Endothelial cell of umbilical vein (primary cell): ENCODE results near the gene SLCO4C1. TPM values are rescaled to one million over a fixed set of nuclear protein-coding genes. Genes with fewer than 3 reads are reported as not detected.

Experiments used
- BruUV-seq: library from RNA; stranded (reverse); fragments of 400-500 nt; replicated peaks from 2 replicates; lab custom pipeline; 2021; lab: Mats Ljungman, UMichigan
- CTCF ChIA-PET: fragments of 300-600, 350-600 bp; sonication (Branson Sonifier 250); formaldehyde crosslinking; loops from one replicate; lab custom pipeline; 2021; ENCODE audit warnings: antibody characterized with exemption, inconsistent platforms; lab: Charles Lee
- POLR2A ChIA-PET: fragments of 300-600, 350-600 bp; sonication (Branson Sonifier 250); formaldehyde crosslinking; loops from one replicate; lab custom pipeline; 2021; ENCODE audit warnings: antibody characterized with exemption, inconsistent platforms; lab: Charles Lee
- DNase-seq: peaks from one replicate; pipeline ENCODE4 v3.0.0-alpha.2; 2011; ENCODE audit warnings: low read depth, low spot score
- FAIRE-seq: peaks from 2 replicates; lab custom pipeline; 2011; peaks lifted over from hg19 to GRCh38; lab: Jason Lieb, UNC
- H2AFZ ChIP-seq: 2 replicates; pipeline ENCODE4 v1.6.0; 2012; ENCODE audit warnings: low read depth, low read length, control low read depth, inconsistent platforms
- H3K27ac ChIP-seq: 2 replicates; pipeline ENCODE4 v1.5.1; 2011; ENCODE audit warnings: low read depth, mild to moderate bottlenecking, control low read depth, low read length, moderate library complexity; ENCODE audit not compliant: insufficient read depth
- H3K27me3 ChIP-seq, 2 experiments: 2 replicates each; pipeline versions ENCODE4 v1.6.0 to v1.6.1; 2011; ENCODE audit warnings: low read length in 2 of 2, mixed read lengths in 1 of 2; ENCODE audit not compliant: control insufficient read depth in 2 of 2, insufficient read depth in 2 of 2
- H3K36me3 ChIP-seq, 2 experiments: 2 replicates in 1 of 2; 3 replicates in 1 of 2; pipeline ENCODE4 v1.5.1; 2011; ENCODE audit warnings: low read length in 2 of 2, mild to moderate bottlenecking in 1 of 2, moderate library complexity in 1 of 2; ENCODE audit not compliant: control insufficient read depth in 2 of 2, insufficient read depth in 2 of 2; ENCODE audit errors: extremely low read depth in 1 of 2
- H3K4me1 ChIP-seq: 3 replicates; pipeline ENCODE4 v1.5.1; 2011; ENCODE audit warnings: mild to moderate bottlenecking, low read length; ENCODE audit not compliant: control insufficient read depth, insufficient read depth; ENCODE audit errors: extremely low read depth
- H3K4me2 ChIP-seq: 2 replicates; pipeline ENCODE4 v1.6.1; 2011; ENCODE audit warnings: low read length, control low read depth, mixed read lengths; ENCODE audit not compliant: insufficient read depth
- H3K4me3 ChIP-seq, 3 experiments: fragments of 200-600 bp in 1 of 3; sonication (generic), shearing (Covaris generic) in 1 of 3; replicated peaks in 1 of 3; 2 replicates each; pipeline ENCODE4 v1.5.1; 2011 to 2016; ENCODE audit warnings: control low read depth in 3 of 3, low read length in 3 of 3, mild to moderate bottlenecking in 2 of 3, inconsistent platforms in 1 of 3, low read depth in 1 of 3, moderate library complexity in 1 of 3; ENCODE audit not compliant: insufficient read depth in 1 of 3
- H3K79me2 ChIP-seq: 2 replicates; pipeline ENCODE4 v1.6.0; 2012; ENCODE audit warnings: low read length, inconsistent platforms; ENCODE audit not compliant: control insufficient read depth, insufficient read depth
- H3K9ac ChIP-seq: replicated peaks from 2 replicates; pipeline ENCODE3; 2011; ENCODE audit warnings: low read length, control low read depth; ENCODE audit not compliant: insufficient read depth; ENCODE audit errors: extremely low read depth
- H3K9me1 ChIP-seq: replicated peaks from 3 replicates; pipeline ENCODE4 v1.6.0; 2011; ENCODE audit warnings: mild to moderate bottlenecking, low read length; ENCODE audit not compliant: control insufficient read depth, insufficient read depth; ENCODE audit errors: extremely low read depth
- H3K9me3 ChIP-seq: replicated peaks from 2 replicates; pipeline ENCODE4 v1.5.1; 2012; ENCODE audit warnings: low read length, inconsistent platforms; ENCODE audit not compliant: control insufficient read depth, insufficient read depth
- H4K20me1 ChIP-seq: replicated peaks from 2 replicates; pipeline ENCODE3; 2011; ENCODE audit warnings: mild to moderate bottlenecking, low read length; ENCODE audit not compliant: control insufficient read depth, insufficient read depth; ENCODE audit errors: extremely low read depth
- CTCF ChIP-seq, 2 donors: IDR thresholded peaks; 1 replicate in 1 of 2; 2 replicates in 1 of 2; pipeline ENCODE4 v1.5.1; 2011; ENCODE audit warnings: low read length in 2 of 2, mild to moderate bottlenecking in 2 of 2, moderate library complexity in 2 of 2, control low read depth in 1 of 2, inconsistent platforms in 1 of 2, low read depth in 1 of 2; ENCODE audit not compliant: insufficient read depth in 1 of 2; ENCODE audit errors: extremely low read depth in 1 of 2
- EZH2 ChIP-seq: IDR thresholded peaks from 2 replicates; pipeline ENCODE4 v1.6.1; 2012; ENCODE audit warnings: borderline replicate concordance, low read depth, mild to moderate bottlenecking, moderate library complexity, low read length, inconsistent platforms; ENCODE audit not compliant: severe bottlenecking
- FOS ChIP-seq: IDR thresholded peaks from 2 replicates; pipeline ENCODE4 v1.6.1; 2011; ENCODE audit warnings: mild to moderate bottlenecking, low read length, moderate library complexity, borderline replicate concordance; ENCODE audit not compliant: insufficient read depth
- GATA2 ChIP-seq: IDR thresholded peaks from 2 replicates; pipeline ENCODE4 v1.7.0; 2011; ENCODE audit warnings: low read depth, mild to moderate bottlenecking, moderate library complexity, mixed read lengths, low read length; ENCODE audit not compliant: insufficient read length, insufficient read depth
- JUN ChIP-seq: IDR thresholded peaks from 2 replicates; pipeline ENCODE4 v1.6.1; 2011; ENCODE audit warnings: borderline replicate concordance, low read depth; ENCODE audit not compliant: insufficient read length, insufficient read depth
- MAX ChIP-seq: IDR thresholded peaks from 2 replicates; pipeline ENCODE4 v1.6.1; 2011; ENCODE audit not compliant: insufficient read depth, insufficient read length
- MYC ChIP-seq: IDR thresholded peaks from one replicate; pipeline ENCODE4 v1.6.1; 2011; ENCODE audit warnings: mild to moderate bottlenecking, low read depth, low read length
- POLR2A ChIP-seq: IDR thresholded peaks from 2 replicates; pipeline ENCODE4 v1.6.1; 2012; ENCODE audit warnings: low read depth, mild to moderate bottlenecking, control low read depth, low read length
- POLR2AphosphoS5 ChIP-seq: IDR thresholded peaks from 2 replicates; pipeline ENCODE4 v1.6.1; 2012; ENCODE audit warnings: low read depth, mild to moderate bottlenecking, control low read depth, low read length, moderate library complexity; ENCODE audit not compliant: insufficient read depth
- dilution Hi-C: fragments of 300-500 bp; cut with MboI; formaldehyde crosslinking; loops from one replicate; pipeline ENCODE4 v1.15.0; 2019; ENCODE audit warnings: low sequenced_read_pairs; ENCODE audit not compliant: extremely low pct_ligation_motif_present
- intact Hi-C: fragments of 100-400 bp; cut with micrococcal nuclease; formaldehyde crosslinking; loops from one replicate; pipeline ENCODE4 v1.10.0; 2022
- polyA plus RNA-seq, 4 experiments: library from polyadenylated mRNA; depleted of rRNA in 3 of 4; stranded (reverse) in 3 of 4; unstranded in 1 of 4; fragments of >200 nt; gene quantifications; 2 replicates each; pipeline versions ENCODE4 v1.2.1 to v1.2.3, GENCODE V29; 2011 to 2012; ENCODE audit warnings: missing spikeins in 1 of 4
- total RNA-seq: library from RNA; stranded (reverse); gene quantifications from 2 replicates; pipeline ENCODE4 v1.2.3, GENCODE V29; 2021

SLCO4C1 gene
- total and polyA plus RNA-seq, 2 donors (not counting 3 experiments of a cell fraction or from before 2014, with no cell fraction given): 0.03 TPM; not detected in 1

- Histone ChIP-seq H3K9ac (no peak overlapping the region), H2AFZ (no peak overlapping the region), H3K9me3 (no peaks in the 10 kb centered on the region), H3K4me1 (no peaks in the 10 kb centered on the region), H3K79me2 (no peaks in the 10 kb centered on the region), H4K20me1 (no peaks in the 10 kb centered on the region), H3K27ac (no peak overlapping the region), H3K4me3 (no peak overlapping the region), H3K36me3 (no peaks in the 10 kb centered on the region), H3K4me2 (no peak overlapping the region), H3K9me1 (no peaks in the 10 kb centered on the region), H3K27me3 (no peaks in the 10 kb centered on the region)
- dilution Hi-C loops: no loop called here
- BruUV-seq: no TSS peak
- intact Hi-C loops: no loop called here
- ChIA-PET POLR2A (no interaction called here), CTCF (no interaction called here)
- FAIRE-seq (no peak), DNase-seq (no peak)
- TF ChIP-seq CTCF (IDR thresholded peaks at IDR 0.05; ENCODE audit: extremely low read depth in 1 of 2, insufficient read depth in 1 of 2, low read depth in 1 of 2, low read length in 2 of 2) (no peak), FOS (no peak), JUN (no peak), MAX (no peak), POLR2AphosphoS5 (no peak), MYC (no peak), POLR2A (no peak), GATA2 (no peak), EZH2 (no peak)
These were observed 17.8 kb upstream of the SLCO4C1 start for GRCh38 chr5:102313912-102314311.
